ENCODE data around the gene PAX8.

Gene PAX8

DNA sequence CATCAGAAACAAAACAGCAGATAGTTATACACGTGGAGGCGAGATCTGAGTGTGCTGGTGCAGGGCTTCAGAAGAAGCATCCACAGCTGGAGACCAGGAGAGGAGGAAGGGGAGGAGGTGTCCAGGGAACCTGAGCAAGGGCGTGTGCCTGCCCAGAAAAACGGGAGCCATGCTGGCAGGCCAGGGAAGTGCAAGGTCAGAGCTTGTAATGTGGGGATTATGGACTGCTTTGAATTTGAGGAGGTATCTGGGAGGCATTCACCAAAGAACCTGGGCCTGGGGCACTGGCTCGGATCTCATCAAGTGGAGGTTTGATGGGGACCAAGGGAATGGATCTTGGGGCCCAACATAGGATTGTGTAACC is 92.3 kb downstream of the PAX8 start:
- DNase-seq (ENCODE audit: extremely low read depth in 1 of 2, low read depth in 1 of 2): no peak

DNA sequence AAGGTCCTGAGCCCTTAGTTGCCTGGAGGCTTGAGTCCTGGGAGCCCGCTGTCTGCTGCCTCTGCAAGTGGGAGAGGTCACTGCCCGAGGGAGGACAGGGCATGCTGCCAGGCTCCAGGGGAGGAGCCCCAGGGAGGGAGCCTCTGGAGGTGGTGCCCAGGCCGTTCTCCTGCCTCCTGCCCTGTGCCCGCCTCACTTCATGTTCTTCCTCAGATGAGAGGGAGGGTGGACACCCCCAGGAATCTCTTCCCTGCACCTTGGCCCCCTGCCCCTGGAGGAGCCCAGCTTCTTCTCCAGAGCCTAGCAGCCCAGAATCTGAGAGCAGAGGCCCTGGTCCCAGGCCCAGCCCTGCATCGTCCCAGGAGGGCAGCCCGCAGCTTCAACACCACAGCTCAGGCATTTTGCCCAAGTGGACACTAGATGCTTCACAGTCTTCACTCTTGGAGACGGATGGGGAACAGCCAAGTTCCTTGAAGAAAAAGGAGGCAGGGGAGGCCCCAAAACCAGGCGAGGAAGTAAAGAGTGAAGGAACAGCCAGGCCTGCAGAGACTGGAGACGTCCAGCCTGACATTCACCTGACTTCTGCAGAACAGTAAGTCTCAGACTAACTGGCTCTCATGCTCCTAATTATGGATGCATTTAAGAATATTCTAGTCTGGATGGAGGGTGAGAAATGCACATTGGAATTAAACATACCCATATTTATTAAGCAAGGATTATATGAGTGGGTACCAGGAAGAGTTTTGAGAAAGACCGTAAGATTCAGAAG is 92.9 kb downstream of the PAX8 start:
- no peak for DNase-seq (ENCODE audit: extremely low read depth in 1 of 2, low read depth in 1 of 2)

DNA sequence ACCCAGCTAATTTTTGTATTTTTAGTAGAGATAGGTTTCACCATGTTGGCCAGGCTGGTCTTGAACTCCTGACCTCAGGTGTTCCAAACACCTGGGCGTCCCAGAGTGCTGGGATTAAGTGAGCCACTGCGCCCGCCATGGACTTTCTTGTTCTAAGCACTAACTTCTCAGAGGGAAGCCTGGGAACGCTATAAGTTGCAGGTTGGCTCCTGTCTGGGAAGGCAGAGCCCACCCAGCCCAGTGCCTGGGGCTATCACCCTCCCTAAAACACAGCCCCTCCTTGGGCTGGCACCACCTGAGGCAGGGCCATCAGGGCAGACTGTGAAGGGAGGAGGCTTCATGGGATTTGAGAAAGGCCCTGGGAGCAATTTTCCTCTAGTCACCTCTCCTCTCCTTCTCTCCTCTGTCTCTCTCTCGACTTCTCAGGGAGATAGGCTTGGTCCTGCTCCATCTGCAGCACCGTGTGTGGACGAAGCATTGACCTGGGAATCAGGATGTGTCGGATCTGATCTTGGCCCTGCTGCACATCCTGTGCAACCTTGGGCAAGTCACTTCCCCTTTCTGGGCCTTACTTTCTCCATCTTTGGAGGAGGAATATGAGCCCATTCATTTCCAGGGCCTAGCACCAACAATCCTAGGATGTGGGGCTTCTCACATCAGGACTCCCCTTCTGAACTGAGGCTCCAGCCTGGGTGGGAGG is 94.0 kb downstream of the PAX8 start:
- DNase-seq (ENCODE audit: extremely low read depth in 1 of 2, low read depth in 1 of 2): no peak

DNA sequence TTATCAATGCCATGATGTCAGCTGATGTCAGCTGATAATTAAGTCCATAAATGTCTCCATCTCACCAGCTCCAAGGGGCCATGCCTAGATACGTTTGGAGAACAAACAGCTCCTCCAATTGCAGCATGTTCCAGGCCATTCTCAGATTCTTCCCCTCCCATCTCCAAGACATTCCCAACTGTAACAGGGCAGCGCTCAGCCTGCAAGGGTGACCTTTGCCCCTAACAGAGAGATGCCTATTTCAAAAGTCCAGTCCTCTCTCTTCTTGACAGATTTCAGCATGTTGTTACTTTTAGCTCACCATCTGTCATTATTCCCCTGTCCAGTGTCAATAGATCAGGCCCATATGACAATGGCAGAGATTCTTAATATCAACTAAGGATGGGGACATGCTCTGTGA is 95.0 kb downstream of the PAX8 start:
- DNase-seq (ENCODE audit: extremely low read depth in 1 of 2, low read depth in 1 of 2): no peak

DNA sequence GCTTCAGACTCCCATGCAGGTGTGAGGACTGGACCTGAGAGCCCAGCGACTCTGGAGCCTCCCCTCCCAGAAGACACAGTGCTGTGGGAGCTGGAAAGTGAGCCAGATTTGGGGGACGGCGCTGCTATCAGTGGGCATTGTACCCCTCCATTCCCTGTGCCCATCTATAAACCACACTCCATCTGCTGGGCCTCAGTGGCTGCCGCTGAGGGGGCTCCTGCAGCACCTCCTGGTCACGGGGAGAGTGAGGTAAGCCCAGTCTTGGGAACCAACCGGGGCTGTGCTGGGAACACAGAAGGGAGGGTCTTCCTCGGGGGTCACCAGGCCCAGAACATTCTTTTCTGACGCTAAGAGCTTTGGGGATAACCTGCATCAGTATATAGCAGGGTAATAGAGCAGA is 95.5 kb downstream of the PAX8 start:
- DNase-seq (ENCODE audit: extremely low read depth in 1 of 2, low read depth in 1 of 2): no peak

DNA sequence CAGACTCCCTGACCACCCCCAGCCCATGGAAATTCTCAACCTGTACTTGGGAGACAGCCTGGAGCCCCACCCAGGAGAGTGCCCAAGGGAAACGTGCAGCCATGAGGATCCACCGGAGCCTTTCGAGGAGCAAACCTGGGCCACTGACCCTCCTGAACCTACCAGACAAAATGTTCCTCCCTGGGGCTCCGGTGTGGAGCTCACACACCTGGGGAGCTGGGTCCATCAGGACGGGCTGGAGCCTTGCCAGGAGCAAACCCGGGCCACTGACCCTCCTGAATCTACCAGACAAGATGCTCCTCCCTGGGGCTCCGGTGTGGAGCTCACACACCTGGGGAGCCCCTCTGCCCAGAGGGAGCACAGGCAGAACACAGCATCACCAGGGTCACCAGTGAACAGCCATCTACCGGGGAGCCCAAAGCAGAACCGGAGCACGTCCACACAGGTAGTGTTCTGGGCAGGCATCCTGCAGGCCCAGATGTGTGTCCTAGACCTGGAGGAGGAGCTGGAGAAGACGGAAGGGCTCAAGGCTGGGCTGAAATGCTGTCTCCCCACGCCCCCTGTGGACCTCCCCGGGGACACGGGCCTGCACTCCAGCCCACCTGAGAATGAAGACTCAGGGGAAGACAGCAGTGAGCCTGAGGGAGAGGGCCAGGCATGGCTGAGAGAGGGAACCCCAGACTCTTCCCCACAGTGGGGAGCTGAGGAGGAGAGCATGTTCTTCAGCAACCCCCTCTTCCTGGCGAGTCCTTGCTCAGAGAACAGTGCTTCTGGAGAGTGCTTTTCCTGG is 96.1 kb downstream of the PAX8 start:
- no peak for DNase-seq (ENCODE audit: extremely low read depth in 1 of 2, low read depth in 1 of 2)

DNA sequence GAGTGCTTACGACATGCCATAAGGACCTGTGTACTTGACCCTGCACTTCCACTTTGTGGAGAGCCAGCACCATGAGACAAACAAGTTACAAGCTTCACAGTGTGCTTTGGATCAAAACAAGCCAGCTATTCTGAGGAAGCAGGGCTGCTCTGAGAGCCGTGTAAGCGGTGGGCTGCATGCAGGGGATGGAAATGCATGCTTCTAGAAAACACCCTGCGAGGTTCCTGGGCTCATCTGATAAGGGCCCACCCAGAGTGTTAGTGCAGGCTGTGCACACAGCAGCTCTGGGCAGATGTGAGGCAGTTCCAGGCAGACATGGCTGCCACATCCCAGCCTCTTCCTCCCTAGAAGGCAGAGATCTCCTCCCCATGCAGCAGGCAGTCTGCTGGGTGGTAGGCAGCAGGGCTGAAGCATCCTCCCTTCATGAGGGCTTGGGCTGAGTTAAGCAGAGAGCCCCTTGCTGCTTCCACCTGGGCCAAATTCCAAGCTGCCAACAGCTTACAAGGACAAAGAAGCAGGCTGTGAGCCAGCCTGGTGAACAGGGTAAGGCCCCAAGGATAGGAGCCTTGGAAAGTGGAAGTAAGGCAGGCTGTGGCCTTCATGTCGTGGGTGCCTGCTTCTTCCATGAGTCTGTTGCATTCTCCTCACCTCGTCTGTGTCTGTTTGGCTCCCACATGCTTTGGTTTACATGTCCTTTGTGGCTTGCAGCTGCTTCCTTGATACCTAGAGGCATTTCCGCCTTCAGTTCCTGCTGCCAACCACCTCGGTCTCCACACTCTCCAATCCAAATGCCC is 97.3 kb downstream of the PAX8 start:
- DNase-seq (ENCODE audit: extremely low read depth in 1 of 2, low read depth in 1 of 2): no peak

DNA sequence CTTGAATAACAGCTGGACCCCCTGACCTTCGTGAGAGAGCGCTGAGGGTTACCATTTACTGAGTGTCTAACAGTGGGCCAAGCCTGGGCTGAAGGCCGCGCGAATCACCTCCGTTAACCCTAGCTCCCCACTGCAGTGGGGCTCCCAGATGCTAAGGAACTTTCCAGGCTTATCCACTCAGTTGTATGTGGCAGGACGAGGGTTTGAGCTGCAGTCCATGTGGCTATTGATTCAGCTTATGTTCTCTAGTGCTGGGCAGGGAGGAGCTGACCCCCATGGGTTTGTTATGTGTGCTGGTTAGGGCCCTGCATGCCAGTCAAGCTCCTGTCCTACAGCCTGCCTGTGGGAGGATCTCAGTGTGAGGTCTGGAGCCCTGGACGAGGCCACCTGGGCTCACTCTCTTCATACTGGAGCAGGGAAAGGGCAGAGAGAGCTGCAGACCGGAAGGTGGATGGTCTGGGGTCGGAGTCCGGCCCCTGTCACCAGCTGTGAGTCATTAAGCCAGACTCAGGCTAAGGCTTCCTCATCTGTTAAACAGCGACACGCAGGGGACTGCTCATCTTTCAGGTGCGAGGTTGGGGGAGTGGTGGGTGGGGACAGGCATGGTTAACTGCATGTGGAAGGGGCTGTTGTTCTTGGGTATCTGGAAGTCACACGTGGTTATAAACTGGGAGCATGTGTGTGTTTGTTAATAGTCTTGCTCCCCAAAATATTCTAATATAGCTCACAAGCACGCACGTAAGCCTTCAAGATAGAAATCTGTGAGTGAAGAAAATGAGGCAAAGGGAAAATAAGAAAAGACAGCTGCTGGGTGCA is 98.4 kb downstream of the PAX8 start:
- no peak for DNase-seq (ENCODE audit: extremely low read depth in 1 of 2, low read depth in 1 of 2)

DNA sequence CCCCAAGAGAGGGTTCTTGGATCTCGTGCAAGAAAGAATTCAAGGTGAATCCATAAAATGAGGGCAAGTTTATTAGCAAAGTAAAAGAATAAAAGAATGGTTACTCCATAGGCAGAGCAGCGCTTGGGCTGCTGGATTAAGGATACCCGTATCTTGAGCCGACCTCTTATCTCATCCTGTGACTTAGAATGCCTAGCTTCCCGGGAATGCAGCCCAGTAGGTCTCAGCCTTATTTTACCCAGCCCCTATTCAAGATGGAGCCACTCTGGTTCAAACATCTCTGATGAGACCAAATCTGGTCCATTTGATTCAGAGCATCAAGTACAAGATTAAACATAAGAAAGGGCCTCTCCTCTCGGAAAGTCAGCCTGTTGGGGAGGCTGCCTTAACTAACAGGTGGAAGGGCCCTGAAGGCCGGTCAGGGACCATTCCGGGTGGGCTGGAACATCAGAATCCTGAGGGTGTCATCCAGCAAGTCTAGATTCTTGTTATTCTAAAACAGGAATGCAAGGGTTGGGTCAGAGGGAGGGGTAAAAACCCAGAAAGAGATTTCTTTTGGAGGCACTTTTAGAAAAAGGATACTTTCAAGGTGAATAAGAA is 99.2 kb downstream of the PAX8 start:
- DNase-seq (ENCODE audit: extremely low read depth in 1 of 2, low read depth in 1 of 2): no peak

DNA sequence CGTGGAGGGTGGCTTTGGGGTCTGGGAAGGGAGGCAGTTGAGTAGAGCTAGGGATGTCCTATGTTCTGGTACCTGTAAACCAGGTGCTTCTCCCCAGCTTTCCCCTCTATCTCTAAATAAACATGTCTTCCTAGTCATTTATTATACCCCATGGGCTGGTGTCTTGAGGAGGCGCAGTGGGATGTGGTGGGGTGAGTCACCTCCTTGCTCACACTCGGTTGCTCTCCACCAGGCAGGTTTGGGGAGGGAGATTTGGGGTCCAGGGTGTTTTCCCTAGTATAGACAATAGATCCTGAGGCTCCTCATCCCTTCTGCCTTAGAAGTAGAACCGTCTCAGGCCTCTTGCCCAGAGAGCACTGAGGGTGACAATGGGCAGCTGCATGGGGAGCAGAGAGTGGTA is 99.8 kb downstream of the PAX8 start:
- DNase-seq (ENCODE audit: extremely low read depth in 1 of 2, low read depth in 1 of 2): no peak

DNA sequence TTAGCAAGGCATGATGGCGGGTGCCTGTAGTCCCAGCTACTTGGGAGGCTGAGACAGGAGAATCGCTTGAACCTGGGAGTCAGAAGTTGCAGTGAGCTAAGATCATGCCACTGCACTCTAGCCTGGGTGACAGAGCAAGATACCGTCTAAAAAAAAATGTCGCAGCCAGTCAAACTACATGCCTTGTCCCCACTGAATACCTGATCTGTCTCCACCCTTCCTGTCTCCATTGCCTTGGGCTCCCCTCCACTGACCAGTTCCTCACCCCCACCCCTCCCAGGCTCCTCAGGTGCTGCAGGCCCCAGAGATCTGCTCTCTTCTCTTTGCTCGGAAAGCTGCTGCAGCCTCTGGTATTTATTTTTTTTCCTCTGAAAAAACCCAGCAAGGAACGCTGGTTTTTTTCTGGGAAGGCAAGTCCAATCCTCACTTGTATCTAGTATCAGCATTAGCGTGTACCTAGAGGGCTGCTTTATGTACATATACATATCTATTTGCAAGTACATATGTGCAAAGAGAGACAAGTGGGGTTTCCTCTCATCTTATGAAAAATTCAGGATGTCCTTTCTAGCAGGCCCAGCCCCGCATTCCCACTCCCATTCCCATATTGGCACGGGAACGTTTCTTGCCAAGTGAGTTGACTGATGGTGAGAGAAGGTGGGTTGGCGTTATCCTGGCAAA is 100.5 kb downstream of the PAX8 start:
- DNase-seq (ENCODE audit: extremely low read depth in 1 of 2, low read depth in 1 of 2): no peak

DNA sequence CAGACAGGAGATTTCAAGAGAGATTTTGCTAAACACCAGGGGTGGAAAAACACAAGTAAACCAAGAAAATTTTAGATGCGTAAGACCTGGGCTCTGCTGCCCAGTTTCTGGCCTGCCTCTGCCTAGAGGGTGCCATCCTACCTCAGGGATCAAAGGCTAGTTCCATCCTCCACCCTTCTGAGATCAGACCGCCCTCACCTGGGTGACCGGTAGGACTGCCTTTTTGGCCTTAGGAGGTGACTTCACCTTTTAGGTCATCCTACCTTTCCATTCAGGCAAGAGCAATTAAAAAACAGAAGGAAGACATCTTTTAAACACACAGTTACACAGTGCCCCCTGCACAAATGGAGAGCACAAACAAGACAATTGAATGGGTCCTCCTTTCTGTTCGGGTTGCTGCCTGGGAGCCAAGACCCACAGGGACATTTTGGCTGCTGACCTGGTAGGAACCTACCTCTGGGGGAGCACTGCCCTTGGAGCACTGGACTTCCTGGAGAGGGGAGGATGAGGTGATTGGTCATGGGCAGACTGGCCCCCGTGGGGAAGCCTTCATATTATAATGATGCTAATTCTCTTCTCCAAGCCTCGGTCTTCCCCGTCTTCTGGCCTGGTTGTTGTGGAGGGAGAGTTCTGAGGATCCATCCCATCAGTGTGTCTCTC is 101.9 kb downstream of the PAX8 start:
- DNase-seq (ENCODE audit: extremely low read depth in 1 of 2, low read depth in 1 of 2): no peak

DNA sequence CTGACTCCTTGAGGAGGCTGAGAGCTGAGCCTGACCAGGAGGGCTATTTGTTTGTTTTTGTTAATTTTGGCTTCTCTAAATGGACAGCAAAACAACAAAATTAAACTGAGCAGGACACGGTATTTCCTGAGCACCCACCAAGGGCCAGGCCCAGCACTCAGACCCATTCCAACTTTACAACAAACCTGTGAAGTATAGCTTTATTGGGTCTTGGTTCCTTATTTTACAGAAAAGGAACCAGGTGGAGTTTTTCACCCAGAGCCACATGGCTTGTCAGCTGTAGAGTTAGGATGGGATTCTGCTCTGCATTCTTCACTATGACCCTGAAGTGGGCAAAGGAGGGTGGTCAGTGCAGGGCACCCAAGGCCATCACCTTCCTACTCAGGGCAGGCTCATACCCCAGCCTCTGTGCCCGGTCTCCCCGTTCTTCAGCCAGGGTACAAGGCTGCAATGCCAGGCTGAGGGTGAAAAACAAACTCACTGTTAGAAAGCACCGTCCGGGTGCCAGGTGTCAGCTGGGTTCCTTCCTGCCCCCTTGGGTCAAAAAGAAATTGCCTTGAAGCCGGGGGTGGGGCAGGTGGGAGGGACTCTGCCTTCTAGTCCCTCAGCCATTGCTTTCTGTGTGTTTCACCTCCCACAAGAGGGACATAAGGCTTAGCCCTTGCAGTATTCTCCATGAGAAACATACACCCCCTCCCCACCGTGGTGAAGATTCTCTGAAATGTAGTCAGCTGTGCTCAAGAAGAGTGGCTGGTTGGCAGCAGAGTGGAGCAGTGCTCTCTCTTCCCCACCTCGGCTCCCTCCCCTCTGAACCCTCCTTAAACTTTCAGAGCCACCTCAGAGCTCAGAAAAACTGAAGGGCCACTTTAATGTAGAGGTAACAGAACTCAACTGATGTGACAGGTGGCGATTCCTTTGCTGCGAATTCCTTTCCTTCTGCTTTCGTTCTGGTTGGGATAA is 102.7 kb downstream of the PAX8 start:
- no peak for DNase-seq (ENCODE audit: extremely low read depth in 1 of 2, low read depth in 1 of 2)

DNA sequence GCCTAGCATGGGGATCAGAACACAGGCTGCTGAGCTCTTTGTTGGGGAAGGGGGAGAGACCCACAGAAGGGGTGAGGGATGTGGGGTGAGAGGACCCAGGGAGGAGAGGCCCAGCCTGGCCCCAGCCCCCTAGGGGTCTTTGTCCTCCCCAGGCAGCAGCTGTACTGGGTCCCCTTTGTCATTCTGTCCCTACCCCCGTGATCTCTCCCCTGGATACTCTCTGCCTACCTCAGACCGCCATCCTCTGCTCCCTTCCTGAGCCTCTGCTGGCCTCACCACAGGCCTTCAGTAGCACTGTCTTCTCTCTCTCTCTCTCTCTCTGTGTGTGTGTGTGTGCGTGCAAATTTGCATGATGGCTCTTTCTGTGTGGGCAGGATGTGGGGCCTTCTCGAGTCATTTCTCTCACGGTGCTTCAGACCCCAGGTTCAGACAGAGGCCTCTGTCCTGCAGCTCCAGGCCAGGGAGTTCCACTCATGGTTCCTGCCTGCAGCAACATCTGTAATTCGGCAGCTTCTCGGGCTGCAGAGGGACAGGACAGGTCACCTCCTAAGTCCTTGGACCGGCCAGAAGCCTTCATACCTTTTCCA is 103.6 kb downstream of the PAX8 start:
- no peak for DNase-seq (ENCODE audit: extremely low read depth in 1 of 2, low read depth in 1 of 2)

DNA sequence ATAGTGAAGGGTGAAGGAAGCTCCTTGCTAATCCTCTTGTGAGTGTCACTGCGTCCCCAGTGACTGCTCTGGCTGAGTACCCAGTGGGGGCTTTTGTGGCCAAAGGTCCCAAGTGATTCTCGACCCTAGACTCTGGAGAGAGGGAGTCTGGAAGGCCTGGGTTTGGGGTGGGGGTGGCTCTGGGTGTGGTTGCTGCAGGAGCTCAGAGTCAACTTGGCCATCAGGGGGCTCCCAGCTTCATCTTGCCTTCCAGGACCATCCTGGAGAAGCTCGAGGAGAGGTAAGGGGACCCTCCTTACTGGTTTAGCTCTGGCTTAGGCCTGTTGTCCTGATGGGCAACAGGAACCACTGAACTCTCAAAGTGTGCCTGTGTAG is 104.4 kb downstream of the PAX8 start:
- no peak for DNase-seq (ENCODE audit: extremely low read depth in 1 of 2, low read depth in 1 of 2)

DNA sequence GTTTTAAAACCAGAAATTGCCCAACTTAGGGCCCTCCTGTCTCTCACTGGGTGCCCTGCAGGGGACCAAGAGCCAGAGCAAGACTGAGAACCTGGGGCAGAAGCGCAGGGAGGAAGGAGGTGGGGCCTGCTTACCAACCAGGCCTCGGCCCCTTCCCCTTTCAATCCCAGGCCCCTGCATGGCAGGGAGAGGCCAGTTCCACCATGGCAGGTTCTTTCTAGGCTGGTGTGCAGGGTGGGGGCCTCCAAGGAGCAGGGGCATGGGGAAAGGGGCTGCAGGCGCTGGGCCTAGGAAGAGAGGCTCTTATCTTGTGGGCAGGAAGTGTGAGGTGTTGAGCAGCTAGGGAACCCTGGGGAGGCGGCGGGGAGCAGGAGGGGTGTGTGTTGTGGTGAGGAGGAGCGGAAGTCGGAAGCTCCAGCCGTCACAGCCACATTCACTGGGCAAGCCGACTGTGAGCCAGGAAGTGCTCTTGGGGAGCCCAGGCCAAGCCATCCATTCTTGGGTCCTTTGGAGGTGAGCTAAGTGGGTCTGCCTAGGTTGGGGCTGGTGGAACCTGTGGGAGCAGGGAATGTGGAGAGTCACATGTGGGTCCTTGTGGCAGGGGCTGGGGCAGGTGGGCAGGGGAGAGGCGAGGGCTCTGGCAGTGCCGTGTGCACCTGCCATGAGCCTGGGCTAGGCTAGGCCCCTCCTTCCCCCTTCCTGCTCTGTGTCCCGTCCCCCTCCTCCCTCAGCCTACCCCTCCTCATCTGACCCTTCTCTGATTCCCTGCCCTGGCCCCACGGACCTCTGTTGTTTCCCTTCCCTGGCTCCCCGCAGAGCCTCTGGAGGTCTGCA is 105.0 kb downstream of the PAX8 start, which contains the start of gene PSD4:
TSS of gene PSD4 (plus strand) at position 430 of the 834 bp plus-strand sequence. CDS start 8,486 bp downstream, outside the sequence.
- DNase-seq (ENCODE audit: extremely low read depth in 1 of 2, low read depth in 1 of 2): peak; percentile 67 to 73

All from activated CD8-positive, alpha-beta memory T cell treated with anti-CD3 and anti-CD28 coated beads for 1 hour (primary cell).